Mucosa of stomach (tissue), 1 donor: Measurements from ENCODE around the gene NID1.

ENCODE experiments used
- H3K27me3 ChIP-seq: one replicate; pipeline ENCODE4 v1.7.0; 2013; ENCODE audit warnings: mild to moderate bottlenecking, low read length; ENCODE audit not compliant: control insufficient read depth, insufficient read depth
- H3K36me3 ChIP-seq: one replicate; pipeline ENCODE4 v1.7.0; 2013; ENCODE audit warnings: low read length; ENCODE audit not compliant: control insufficient read depth, insufficient read depth
- H3K4me1 ChIP-seq: one replicate; pipeline ENCODE4 v1.7.0; 2013; ENCODE audit warnings: mild to moderate bottlenecking, low read length; ENCODE audit not compliant: control insufficient read depth, insufficient read depth
- H3K4me3 ChIP-seq: one replicate; pipeline ENCODE4 v1.7.0; 2013; ENCODE audit warnings: low read length
- H3K9ac ChIP-seq: one replicate; pipeline ENCODE4 v1.7.0; 2013; ENCODE audit warnings: mild to moderate bottlenecking, low read length, moderate library complexity
- H3K9me3 ChIP-seq: one replicate; pipeline ENCODE4 v1.7.0; 2013; ENCODE audit warnings: mild to moderate bottlenecking, low read length, moderate library complexity; ENCODE audit not compliant: control insufficient read depth
- donor health status: Pancreatic carcinoma.

The NID1 gene

GRCh38 chr1:236064674-236065508 is at the start of gene NID1:
TSS of gene NID1 (minus strand) at chr1:236065090. CDS start at chr1:236065079, 11 bp downstream.
- H3K27me3 ChIP-seq, result peaks cover 38% of the 10 kb centered on the region
- H3K36me3 ChIP-seq, result no peaks in the 10 kb centered on the region
- H3K4me3 ChIP-seq, result peak within 1 kb of the TSS; percentile 46
- H3K9me3 ChIP-seq, result no peaks in the 10 kb centered on the region
- H3K4me1 ChIP-seq, result peaks cover 22% of the 10 kb centered on the region
- peak within 1 kb of the TSS; percentile 79 for H3K9ac ChIP-seq

- Histone ChIP-seq H3K4me1 (no peaks in the 10 kb centered on the region), H3K27me3 (no peaks in the 10 kb centered on the region), H3K9ac (no peak overlapping the region), H3K9me3 (no peaks in the 10 kb centered on the region), H3K36me3 (no peaks in the 10 kb centered on the region), H3K4me3 (no peak overlapping the region)
These were observed 49.3 kb upstream of the NID1 start for GRCh38 chr1:236114076-236114747.

- Histone ChIP-seq H3K27me3 (no peaks in the 10 kb centered on the region), H3K4me3 (no peak overlapping the region), H3K4me1 (no peaks in the 10 kb centered on the region), H3K36me3 (no peaks in the 10 kb centered on the region), H3K9ac (no peak overlapping the region), H3K9me3 (no peaks in the 10 kb centered on the region)
These were observed 48.6 kb upstream of the NID1 start for GRCh38 chr1:236113324-236114032.

- H3K9me3 ChIP-seq, result no peaks in the 10 kb centered on the region
- no peaks in the 10 kb centered on the region for H3K27me3 ChIP-seq
- no peaks in the 10 kb centered on the region for H3K4me1 ChIP-seq
- H3K36me3 ChIP-seq, result no peaks in the 10 kb centered on the region
- H3K9ac ChIP-seq, result no peak overlapping the region
- H3K4me3 ChIP-seq, result no peak overlapping the region
These were observed 47.4 kb upstream of the NID1 start for GRCh38 chr1:236112332-236112627.

GRCh38 chr1:236111527-236112331 is 46.8 kb upstream of the NID1 start:
- no peak overlapping the region for H3K9ac ChIP-seq
- H3K27me3 ChIP-seq, result no peaks in the 10 kb centered on the region
- H3K36me3 ChIP-seq, result no peaks in the 10 kb centered on the region
- no peak overlapping the region for H3K4me3 ChIP-seq
- H3K9me3 ChIP-seq, result no peaks in the 10 kb centered on the region
- H3K4me1 ChIP-seq, result no peaks in the 10 kb centered on the region

- Histone ChIP-seq H3K4me1 (no peaks in the 10 kb centered on the region), H3K36me3 (no peaks in the 10 kb centered on the region), H3K4me3 (no peak overlapping the region), H3K9ac (no peak overlapping the region), H3K27me3 (no peaks in the 10 kb centered on the region), H3K9me3 (no peaks in the 10 kb centered on the region)
These were observed 45.2 kb upstream of the NID1 start for GRCh38 chr1:236110137-236110536.

GRCh38 chr1:236108027-236108648 is 43.2 kb upstream of the NID1 start:
- Histone ChIP-seq H3K36me3 (no peaks in the 10 kb centered on the region), H3K9me3 (no peaks in the 10 kb centered on the region), H3K27me3 (no peaks in the 10 kb centered on the region), H3K4me1 (peaks cover 3% of the 10 kb centered on the region), H3K9ac (no peak overlapping the region), H3K4me3 (no peak overlapping the region)

GRCh38 chr1:236107121-236107907 is 42.4 kb upstream of the NID1 start:
- Histone ChIP-seq H3K4me3 (no peak overlapping the region), H3K4me1 (peaks cover 3% of the 10 kb centered on the region), H3K36me3 (no peaks in the 10 kb centered on the region)

GRCh38 chr1:236103646-236104218 is 38.8 kb upstream of the NID1 start:
- no peaks in the 10 kb centered on the region for H3K36me3 ChIP-seq
- H3K9me3 ChIP-seq, result no peaks in the 10 kb centered on the region
- H3K4me3 ChIP-seq, result no peak overlapping the region
- H3K27me3 ChIP-seq, result no peaks in the 10 kb centered on the region
- no peak overlapping the region for H3K9ac ChIP-seq
- H3K4me1 ChIP-seq, result peaks cover 3% of the 10 kb centered on the region

More at GRCh38 chr1:236107121-236107907, 42.4 kb upstream of the NID1 start:
- no peaks in the 10 kb centered on the region for H3K9me3 ChIP-seq
- H3K9ac ChIP-seq, result no peak overlapping the region
- H3K27me3 ChIP-seq, result no peaks in the 10 kb centered on the region

GRCh38 chr1:236103059-236103458 is 38.2 kb upstream of the NID1 start:
- no peaks in the 10 kb centered on the region for H3K36me3 ChIP-seq
- H3K4me1 ChIP-seq, result peaks cover 3% of the 10 kb centered on the region
- no peak overlapping the region for H3K4me3 ChIP-seq
- H3K9ac ChIP-seq, result no peak overlapping the region
- H3K9me3 ChIP-seq, result no peaks in the 10 kb centered on the region
- no peaks in the 10 kb centered on the region for H3K27me3 ChIP-seq
